DMS153 (cell line): ENCODE data around the gene SAP30BP.

ENCODE experiments used
- DNase-seq: peaks from one replicate; lab custom pipeline; 2025; lab: John Stamatoyannopoulos, UW

SAP30BP gene

GRCh38 chr17:75647061-75647460 is 20.1 kb upstream of the SAP30BP start:
- DNase-seq, result no peak

DNA sequence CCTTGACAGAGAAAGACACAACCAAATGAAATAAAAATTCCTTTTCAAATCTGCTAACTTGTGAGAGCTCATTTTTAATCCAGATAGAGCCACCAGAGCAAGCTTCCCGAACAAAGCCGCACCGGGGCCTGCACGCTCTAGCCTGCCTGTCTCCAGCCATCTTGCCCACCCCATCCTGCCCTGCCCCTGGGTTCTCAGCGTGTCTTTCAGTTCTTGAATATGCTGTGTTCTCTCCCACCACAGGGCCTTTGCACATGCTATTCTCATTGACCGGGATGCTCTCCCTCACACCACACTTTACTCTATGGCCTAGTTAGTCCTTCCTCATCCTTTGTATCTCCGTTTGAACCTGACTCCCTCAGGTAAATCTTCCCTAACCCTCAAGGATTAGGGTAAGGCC is 19.2 kb upstream of the SAP30BP start:
- DNase-seq, result no peak

DNA sequence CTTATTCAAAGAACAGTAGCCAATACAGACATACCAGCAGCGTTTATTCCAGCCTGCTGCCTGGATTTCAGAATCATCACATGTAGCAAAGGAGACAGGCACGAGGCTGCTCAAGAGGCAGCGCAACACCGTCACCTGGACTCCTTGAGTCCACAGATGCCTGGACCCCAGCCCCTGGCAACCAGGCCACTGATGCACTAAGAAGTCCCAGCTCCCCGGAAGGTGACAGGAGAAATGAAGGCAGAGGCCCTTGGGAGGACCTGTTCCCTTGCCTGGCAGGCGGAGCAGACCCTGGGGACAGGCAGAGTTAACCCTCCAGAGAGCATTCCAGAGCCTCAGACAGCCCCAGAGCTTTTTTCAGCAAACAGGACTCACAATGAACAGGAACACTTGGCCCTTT is 17.5 kb upstream of the SAP30BP start:
- DNase-seq, result no peak

GRCh38 chr17:75650874-75651273 is 16.3 kb upstream of the SAP30BP start:
- DNase-seq, result no peak

GRCh38 chr17:75652341-75652740 is 14.8 kb upstream of the SAP30BP start:
- DNase-seq, result no peak

GRCh38 chr17:75652934-75653549 is 14.1 kb upstream of the SAP30BP start:
- no peak for DNase-seq

- no peak for DNase-seq
Observed at GRCh38 chr17:75654176-75654575, 13.0 kb upstream of the SAP30BP start.

DNA sequence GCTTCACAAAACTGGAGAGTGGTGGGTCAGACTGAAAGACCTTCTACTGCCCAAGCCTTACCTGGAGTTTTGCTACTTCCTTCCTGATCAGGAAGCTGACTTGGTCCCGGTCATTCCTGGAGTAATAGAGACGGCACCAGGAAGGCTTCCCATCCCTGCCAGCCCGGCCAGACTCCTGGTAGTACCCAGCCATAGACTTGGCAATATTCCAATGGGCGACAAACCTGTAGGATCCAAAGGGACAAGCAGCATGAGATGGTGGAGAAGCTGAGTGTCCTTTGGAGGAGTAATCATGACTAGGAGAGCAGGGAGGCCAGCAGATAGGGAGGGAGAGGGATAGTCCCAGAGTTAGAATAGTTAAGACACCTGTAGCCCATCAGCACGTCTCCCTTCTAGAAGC is 8.9 kb upstream of the SAP30BP start:
- no peak for DNase-seq

GRCh38 chr17:75661531-75661930 is 5.6 kb upstream of the SAP30BP start:
- DNase-seq, result no peak

DNA sequence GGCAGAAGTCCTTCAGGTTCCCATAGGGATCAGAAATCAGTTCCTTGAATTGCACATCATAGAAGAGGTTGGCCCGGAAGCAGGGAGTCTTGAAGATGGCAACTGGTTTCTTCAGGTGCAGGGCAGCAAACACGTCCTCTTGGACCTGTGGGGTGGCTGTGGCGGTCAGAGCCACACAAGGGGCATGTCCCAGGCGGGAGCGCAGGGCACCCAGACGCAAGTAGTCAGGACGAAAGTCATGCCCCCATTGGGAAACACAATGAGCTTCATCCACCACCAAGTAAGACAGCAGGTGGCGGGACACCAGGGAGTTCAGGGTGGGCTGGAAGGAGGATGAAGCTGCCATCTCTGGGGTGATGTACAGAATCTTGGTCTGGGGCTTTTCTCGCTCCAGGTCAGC is 4.6 kb upstream of the SAP30BP start:
- no peak for DNase-seq

DNA sequence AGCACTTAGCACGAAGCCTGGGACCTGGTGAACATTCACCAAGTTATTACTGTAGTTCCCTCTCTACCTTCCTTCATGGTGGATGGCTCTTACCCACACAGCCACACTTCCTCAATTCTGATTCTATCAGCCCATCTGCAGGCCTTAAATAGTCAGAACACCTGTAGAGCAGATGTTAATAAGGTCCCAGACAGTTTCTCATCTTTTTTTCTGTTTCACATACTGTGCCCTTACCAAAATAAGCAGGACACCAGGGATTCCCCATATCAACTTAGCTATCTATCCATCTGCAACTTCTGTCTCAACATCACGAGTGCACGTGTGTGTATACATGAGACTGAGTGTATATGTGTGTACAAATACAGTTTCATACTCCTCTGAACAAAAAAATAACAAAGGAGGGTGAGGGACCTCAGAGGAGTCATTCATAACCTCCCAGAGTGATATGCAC is 3.0 kb upstream of the SAP30BP start:
- DNase-seq, result no peak

DNA sequence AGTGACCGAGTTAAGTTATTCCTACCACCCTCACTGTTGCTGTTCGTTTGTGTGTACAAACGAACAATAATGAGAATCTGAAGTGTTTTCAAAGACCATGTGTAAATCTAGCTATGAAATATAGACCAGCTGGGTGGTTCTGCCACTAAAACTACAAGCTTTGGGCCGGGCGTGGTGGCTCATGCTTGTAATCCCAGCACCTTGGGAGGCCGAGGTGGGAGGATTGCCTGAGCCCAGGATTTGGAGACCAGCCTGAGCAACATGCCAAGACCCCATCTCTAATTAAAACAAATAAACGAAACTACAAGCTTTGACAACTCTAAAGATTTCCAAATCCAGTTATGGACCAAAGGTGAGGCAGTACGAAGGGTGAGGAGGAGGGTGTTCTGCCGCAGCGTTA is 1.2 kb upstream of the SAP30BP start:
- no peak for DNase-seq

- no peak for DNase-seq
Observed at GRCh38 chr17:75667825-75668224, 687 bp downstream of the SAP30BP start.

DNA sequence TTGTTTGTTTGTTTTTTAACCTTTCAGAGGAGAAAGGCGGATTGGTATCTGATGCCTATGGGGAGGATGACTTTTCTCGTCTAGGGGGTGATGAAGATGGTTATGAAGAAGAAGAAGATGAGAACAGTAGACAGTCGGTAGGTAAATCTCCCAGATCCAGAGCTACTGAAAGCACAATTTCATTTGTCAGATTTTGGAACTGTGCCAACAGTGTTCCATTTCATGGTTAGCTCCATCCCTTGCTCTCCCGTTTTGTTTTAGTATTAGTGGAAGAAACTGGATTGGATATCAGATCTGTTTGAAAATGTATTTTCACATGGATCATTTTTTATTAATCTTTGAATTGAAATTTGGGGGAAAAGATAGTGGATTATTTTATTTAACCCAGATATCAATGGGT is 1.4 kb downstream of the SAP30BP start:
- DNase-seq, result no peak

- DNase-seq, result no peak
Observed at GRCh38 chr17:75670868-75671267, 3.7 kb downstream of the SAP30BP start.

- DNase-seq, result no peak
Observed at GRCh38 chr17:75672011-75672410, 4.9 kb downstream of the SAP30BP start.

GRCh38 chr17:75673487-75673886 is 6.3 kb downstream of the SAP30BP start:
- DNase-seq, result no peak

DNA sequence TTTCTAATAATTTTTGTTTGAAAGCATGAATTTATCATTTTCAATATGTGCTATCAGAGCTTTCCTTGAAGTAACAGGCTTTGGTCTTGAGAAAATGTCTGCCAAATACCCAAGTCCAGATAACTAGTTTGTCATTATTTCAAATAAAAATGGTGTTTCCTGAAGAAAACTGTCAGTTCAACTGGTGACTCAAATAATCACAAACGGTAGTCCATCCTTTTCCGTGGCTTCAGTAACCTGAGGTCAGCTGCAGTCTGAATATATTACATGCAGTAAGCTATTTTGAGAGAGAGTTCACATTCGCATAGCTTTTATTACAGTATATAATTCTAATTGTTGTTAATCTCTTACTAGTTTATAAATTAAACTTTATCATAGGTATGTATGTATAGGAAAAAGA is 9.3 kb downstream of the SAP30BP start:
- no peak for DNase-seq

GRCh38 chr17:75679706-75680211 is 12.6 kb downstream of the SAP30BP start:
- DNase-seq, result peak; percentile 67

DNA sequence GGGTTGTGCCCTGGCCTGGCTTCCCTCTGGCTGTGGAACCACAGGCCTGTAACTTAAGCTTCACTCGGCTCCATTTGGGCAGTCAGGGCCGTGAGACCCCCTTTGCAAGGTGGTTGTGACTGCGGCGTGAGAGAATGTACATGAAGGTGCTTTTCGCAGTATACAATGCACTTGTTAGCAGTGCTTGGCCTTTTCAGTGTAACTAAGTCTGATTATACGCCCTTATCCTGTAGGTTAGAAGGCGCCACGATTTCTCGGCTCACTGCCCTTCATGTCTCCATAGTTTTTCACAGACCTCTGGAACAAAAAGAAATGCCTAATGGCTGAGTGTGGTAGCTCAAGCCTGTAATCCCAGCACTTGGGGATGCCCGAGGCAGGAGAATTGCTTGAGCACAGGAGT is 13.3 kb downstream of the SAP30BP start:
- DNase-seq, result no peak

- no peak for DNase-seq
Observed at GRCh38 chr17:75681289-75681688, 14.2 kb downstream of the SAP30BP start.

DNA sequence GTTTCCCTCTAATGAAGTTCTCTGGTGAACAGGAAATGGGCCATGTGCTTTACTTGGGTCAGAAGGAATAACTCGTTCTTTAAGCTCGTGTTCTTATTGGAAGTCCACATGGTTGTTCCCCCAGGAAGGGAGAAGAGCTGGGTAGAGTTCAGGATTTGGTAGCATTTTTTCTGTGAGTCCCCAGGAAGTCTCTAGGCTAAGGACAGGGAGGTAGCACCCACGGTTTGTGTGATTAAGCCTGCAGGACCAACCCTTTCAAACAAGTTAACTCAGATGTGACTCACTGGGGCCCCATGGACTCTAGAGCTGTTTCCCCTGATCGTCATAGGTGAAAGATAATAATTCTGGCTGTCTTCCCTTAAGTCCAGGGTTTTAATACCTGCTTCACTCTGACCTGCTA is 16.4 kb downstream of the SAP30BP start:
- no peak for DNase-seq

DNA sequence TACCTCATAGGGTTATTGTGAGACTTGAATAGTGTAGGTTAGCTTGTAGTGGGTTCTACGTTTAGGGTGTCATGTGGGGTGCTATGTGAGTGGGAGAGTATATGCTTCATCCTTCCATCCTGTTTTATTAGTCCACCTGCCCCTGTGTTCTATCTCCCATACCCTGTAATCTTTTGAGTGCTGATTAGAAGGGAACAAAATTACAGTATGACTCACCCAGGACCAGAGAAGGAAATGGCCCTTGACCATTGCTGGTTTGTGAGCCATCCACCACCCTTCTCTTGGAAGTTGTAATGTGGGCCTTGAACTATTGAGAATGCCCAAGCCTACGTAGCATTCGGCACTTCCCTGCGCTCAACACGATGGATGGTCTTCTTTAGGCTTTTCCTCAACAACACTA is 17.1 kb downstream of the SAP30BP start:
- no peak for DNase-seq

- no peak for DNase-seq
Observed at GRCh38 chr17:75684924-75685323, 17.8 kb downstream of the SAP30BP start.
